Mucosa of descending colon (tissue), 3 donors: ENCODE results near the gene COL4A2. TPM values are rescaled to one million over a fixed set of nuclear protein-coding genes. Genes with fewer than 3 reads are reported as not detected.
"Not testable (repeated sequence)": the region's sequence is repeated elsewhere in the genome, so short reads cannot be mapped to it uniquely, and the experiment has no call there.

ENCODE experiments used
- ATAC-seq: fragments of 200-7000 bp; cut with Tn5 transposase; one replicate; pipeline ENCODE4 v1.9.1; 2020; ENCODE audit warnings: mild to moderate bottlenecking, moderate library complexity
- DNase-seq, 3 donors: peaks; one replicate each; pipeline ENCODE4 v3.0.0-alpha.2; 2020
- H3K36me3 ChIP-seq: fragments of 200-600 bp; one replicate; pipeline ENCODE4 v1.8.0; 2021; ENCODE audit warnings: low read depth, mild to moderate bottlenecking
- H3K4me1 ChIP-seq: fragments of 200-600 bp; one replicate; pipeline ENCODE4 v1.8.0; 2021; ENCODE audit warnings: low read depth, mild to moderate bottlenecking
- H3K4me3 ChIP-seq: fragments of 200-600 bp; one replicate; pipeline ENCODE4 v1.8.0; 2021; ENCODE audit warnings: mild to moderate bottlenecking
- H3K9me3 ChIP-seq: fragments of 200-600 bp; one replicate; pipeline ENCODE4 v1.8.0; 2021; ENCODE audit warnings: mild to moderate bottlenecking
- CTCF ChIP-seq: fragments of 200-600 bp; IDR thresholded peaks from one replicate; pipeline ENCODE4 v1.8.0; 2022; ENCODE audit warnings: antibody characterized with exemption, mild to moderate bottlenecking
- intact Hi-C, 2 donors: fragments of 100-400 bp; cut with DNase I in 1 of 2; cut with micrococcal nuclease in 1 of 2; formaldehyde crosslinking; loops; one replicate each; pipeline versions ENCODE4 v1.11.0 to v1.11.1; 2022; cut with DNase I, micrococcal nuclease
- total RNA-seq, 3 donors: library from RNA; stranded (reverse); fragmentation: NEBNext Ultra II Directional in 2 of 3; extraction: Animal tissue kit (Norgen Biotek cat#: 25700) in 2 of 3; gene quantifications; one replicate each; pipeline versions ENCODE4 v1.2.1 to v1.2.4, GENCODE V29; 2021 to 2023
- donor health status: DM: no; HTN: no; CAD: no; lungs with moderate emphysema.
- donor health status: DM: no; HTN: no; CAD: no.
- donor health status: DM: no; HTN: yes; CAD: no.

The COL4A2 gene
- total RNA-seq, 3 donors from 2014 or later: 33.5 to 389 (median 74.2) TPM

GRCh38 chr13:110309661-110310524, 2.8 kb downstream of the COL4A2 start:
- intact Hi-C loops: no loop called here
- Histone ChIP-seq H3K9me3 (no peaks in the 10 kb centered on the region), H3K36me3 (no peaks in the 10 kb centered on the region), H3K4me3 (no peak overlapping the region), H3K4me1 (peaks cover 10% of the 10 kb centered on the region)
- DNase-seq (no peak), ATAC-seq (no peak)
- no peak for TF ChIP-seq CTCF

- Histone ChIP-seq H3K4me1 (peaks cover 10% of the 10 kb centered on the region), H3K36me3 (no peaks in the 10 kb centered on the region), H3K9me3 (no peaks in the 10 kb centered on the region), H3K4me3 (no peak overlapping the region)
- no peak for TF ChIP-seq CTCF
- DNase-seq (no peak), ATAC-seq (no peak)
- intact Hi-C loops: no loop called here
Measured at GRCh38 chr13:110310541-110311442, 3.7 kb downstream of the COL4A2 start.

GRCh38 chr13:110311443-110312338, 4.6 kb downstream of the COL4A2 start:
- intact Hi-C loops: no loop called here
- Histone ChIP-seq H3K9me3 (no peaks in the 10 kb centered on the region), H3K4me1 (peaks cover 10% of the 10 kb centered on the region), H3K36me3 (no peaks in the 10 kb centered on the region), H3K4me3 (no peak overlapping the region)
- no peak for DNase-seq
- TF ChIP-seq CTCF: no peak
- ATAC-seq: no peak

- intact Hi-C loops: no loop called here
- peaks cover 10% of the 10 kb centered on the region for H3K4me1 ChIP-seq
- H3K4me3 ChIP-seq: no peak overlapping the region
- no peak for TF ChIP-seq CTCF
- ATAC-seq (no peak), DNase-seq (no peak)
- no peaks in the 10 kb centered on the region for H3K36me3 ChIP-seq
- H3K9me3 ChIP-seq: no peaks in the 10 kb centered on the region
Measured at GRCh38 chr13:110312339-110313031, 5.4 kb downstream of the COL4A2 start.

- intact Hi-C loops, H3K9me3 ChIP-seq, H3K4me3 ChIP-seq, DNase-seq, H3K36me3 ChIP-seq, ATAC-seq: not testable (repeated sequence)
- H3K4me1 ChIP-seq: peaks cover 10% of the 10 kb centered on the region
Measured at GRCh38 chr13:110313261-110313660, 6.2 kb downstream of the COL4A2 start.

- ATAC-seq, H3K4me3 ChIP-seq, H3K36me3 ChIP-seq, H3K9me3 ChIP-seq, intact Hi-C loops, DNase-seq, H3K4me1 ChIP-seq: not testable (repeated sequence)
Measured at GRCh38 chr13:110313733-110314132, 6.6 kb downstream of the COL4A2 start.
